MCF 10A (cell line): Measurements from ENCODE around the gene SUPT7L. TPM values are rescaled to one million over a fixed set of nuclear protein-coding genes. Genes with fewer than 3 reads are reported as not detected.
A peak's percentile ranks its signal among the peaks of the same experiment; 100 is the strongest.

Experiments
- BruUV-seq: library from RNA; stranded (reverse); fragments of 400-500 nt; replicated peaks from 2 replicates; lab custom pipeline; 2021; lab: Mats Ljungman, UMichigan
- CTCF ChIA-PET: fragments of 300-600 bp; sonication (Branson Sonifier 250); formaldehyde crosslinking; extraction: SDS; loops from one replicate; lab custom pipeline; 2021; ENCODE audit warnings: antibody characterized with exemption, inconsistent platforms; lab: Yijun Ruan, JAX
- POLR2A ChIA-PET: fragments of 300-600, 350-650 bp; sonication (Branson Sonifier 250); formaldehyde crosslinking; extraction: SDS; loops from one replicate; lab custom pipeline; 2020; ENCODE audit warnings: antibody characterized with exemption, inconsistent platforms; lab: Yijun Ruan, JAX
- DNase-seq: peaks from one replicate; pipeline ENCODE4 v3.0.0-alpha.2; 2018; ENCODE audit not compliant: unreplicated experiment
- H3K27ac Mint-ChIP-seq: one replicate; pipeline ENCODE4 v1.8.0; 2022; ENCODE audit warnings: mild to moderate bottlenecking, low read depth, mixed read lengths; ENCODE audit not compliant: unreplicated experiment
- H3K27me3 Mint-ChIP-seq: one replicate; pipeline ENCODE4 v1.8.0; 2022; ENCODE audit warnings: mixed read lengths; ENCODE audit not compliant: insufficient read depth, unreplicated experiment
- H3K36me3 Mint-ChIP-seq: one replicate; pipeline ENCODE4 v1.8.0; 2022; ENCODE audit warnings: mild to moderate bottlenecking, moderate library complexity, mixed read lengths; ENCODE audit not compliant: insufficient read depth, unreplicated experiment
- H3K4me1 Mint-ChIP-seq: one replicate; pipeline ENCODE4 v1.8.0; 2022; ENCODE audit warnings: mixed read lengths; ENCODE audit not compliant: insufficient read depth, unreplicated experiment
- H3K4me3 Mint-ChIP-seq: one replicate; pipeline ENCODE4 v1.8.0; 2022; ENCODE audit warnings: mild to moderate bottlenecking, moderate library complexity, mixed read lengths; ENCODE audit not compliant: unreplicated experiment
- H3K9me3 Mint-ChIP-seq: one replicate; pipeline ENCODE4 v1.8.0; 2022; ENCODE audit warnings: mixed read lengths; ENCODE audit not compliant: unreplicated experiment
- CTCF ChIP-seq: fragments of 200-600 bp; IDR thresholded peaks from one replicate; pipeline ENCODE4 v1.8.0; 2022; ENCODE audit warnings: antibody characterized with exemption, mild to moderate bottlenecking; ENCODE audit not compliant: unreplicated experiment
- intact Hi-C: fragments of 100-400 bp; cut with micrococcal nuclease; formaldehyde crosslinking; loops from 2 replicates; pipeline ENCODE4 v1.14.1; 2022
- total RNA-seq: library from RNA; stranded (reverse); gene quantifications from 2 replicates; pipeline ENCODE4 v1.2.3, GENCODE V29; 2022

The SUPT7L gene
- total RNA-seq, 1 experiment from 2014 or later: 36.4 TPM

- CTCF ChIA-PET: no interaction called here
- TF ChIP-seq CTCF: no peak
- no peak for DNase-seq
- Mint-ChIP-seq H3K36me3 (no peaks in the 10 kb centered on the region), H3K27ac (peak overlapping the region; percentile 97), H3K4me1 (peaks cover 49% of the 10 kb centered on the region), H3K4me3 (no peak overlapping the region), H3K9me3 (no peaks in the 10 kb centered on the region), H3K27me3 (no peaks in the 10 kb centered on the region)
- POLR2A ChIA-PET: interaction anchor here (0.7 to 1.6 kb wide), 2 partner anchors 14 to 948 kb away, joined by 3 to 4 read pairs; no protein-coding TSS in a partner anchor
- intact Hi-C loops: loop anchor here (5.0 to 10.0 kb wide), 3 partner anchors 183 to 1045 kb away; partner anchors contain the start of genes BABAM2, PPP1CB and RBKS
- BruUV-seq: no TSS peak
These were observed 45.9 kb upstream of the SUPT7L start for GRCh38 chr2:27709326-27709725.

- POLR2A ChIA-PET: interaction anchor here (0.6 to 5.0 kb wide), 10 partner anchors 8 to 1043 kb away, joined by 3 to 44 read pairs (median 3); partner anchors contain the start of genes FOSL2 and PPP1CB
- Mint-ChIP-seq H3K4me1 (peaks cover 53% of the 10 kb centered on the region), H3K4me3 (no peak overlapping the region), H3K27me3 (no peaks in the 10 kb centered on the region), H3K9me3 (no peaks in the 10 kb centered on the region), H3K27ac (peak overlapping the region; percentile 97), H3K36me3 (no peaks in the 10 kb centered on the region)
- no peak for TF ChIP-seq CTCF
- intact Hi-C loops: loop anchor here (5.0 to 10.0 kb wide), 3 partner anchors 184 to 1046 kb away; partner anchors contain the start of genes BABAM2, PPP1CB and RBKS
- CTCF ChIA-PET: interaction anchor here (0.8 to 2.6 kb wide), 2 partner anchors 8 to 15 kb away, joined by 3 to 10 read pairs; no protein-coding TSS in a partner anchor
- no peak for DNase-seq
- BruUV-seq: no TSS peak
These were observed 45.3 kb upstream of the SUPT7L start for GRCh38 chr2:27708666-27709065.

- H3K4me3 Mint-ChIP-seq: no peak overlapping the region
- BruUV-seq: no TSS peak
- H3K27ac Mint-ChIP-seq: peak overlapping the region; percentile 97
- intact Hi-C loops: loop anchor here (5.0 to 10.0 kb wide), 3 partner anchors 184 to 1047 kb away; partner anchors contain the start of genes BABAM2, PPP1CB and RBKS
- no peaks in the 10 kb centered on the region for H3K36me3 Mint-ChIP-seq
- no peak for TF ChIP-seq CTCF
- no peak for DNase-seq
- H3K9me3 Mint-ChIP-seq: no peaks in the 10 kb centered on the region
- ChIA-PET POLR2A (interaction anchor here (0.7 to 5.0 kb wide), 14 partner anchors 9 to 1043 kb away, joined by 3 to 44 read pairs (median 3); partner anchors contain the start of genes FOSL2 and PPP1CB), CTCF (interaction anchor here (0.8 to 2.6 kb wide), 3 partner anchors 8 to 47 kb away, joined by 3 to 10 read pairs (median 3); no protein-coding TSS in a partner anchor)
- peaks cover 57% of the 10 kb centered on the region for H3K4me1 Mint-ChIP-seq
- no peaks in the 10 kb centered on the region for H3K27me3 Mint-ChIP-seq
These were observed 44.8 kb upstream of the SUPT7L start for GRCh38 chr2:27708257-27708654.
